Endodermal cell (in vitro differentiated cells): ENCODE results near the gene ELAVL2. TPM values are rescaled to one million over a fixed set of nuclear protein-coding genes. Genes with fewer than 3 reads are reported as not detected.

Source experiments
- DNase-seq: peaks from one replicate; pipeline ENCODE4 v3.0.0-alpha.2; 2017
- H3K27ac ChIP-seq: 2 replicates; pipeline ENCODE4 v1.5.1; 2013; ENCODE audit warnings: mild to moderate bottlenecking, low read depth, low read length, moderate library complexity
- H3K27me3 ChIP-seq: 2 replicates; pipeline ENCODE4 v1.6.1; 2013; ENCODE audit warnings: mild to moderate bottlenecking, low read length, moderate library complexity; ENCODE audit not compliant: insufficient read depth, control insufficient read depth, poor library complexity, severe bottlenecking
- H3K36me3 ChIP-seq: 2 replicates; pipeline ENCODE4 v1.7.0; 2013; ENCODE audit warnings: mild to moderate bottlenecking, low read length, moderate library complexity; ENCODE audit not compliant: control insufficient read depth, insufficient read depth
- H3K4me1 ChIP-seq: one replicate; pipeline ENCODE4 v1.7.0; 2013; ENCODE audit warnings: low read length; ENCODE audit not compliant: control insufficient read depth, insufficient read depth
- H3K4me3 ChIP-seq: 2 replicates; pipeline ENCODE4 v1.5.1; 2013; ENCODE audit warnings: mild to moderate bottlenecking, low read length, moderate library complexity
- H3K9ac ChIP-seq: 2 replicates; pipeline ENCODE4 v1.6.1; 2013; ENCODE audit warnings: mild to moderate bottlenecking, low read length, moderate library complexity; ENCODE audit not compliant: poor library complexity, severe bottlenecking; ENCODE audit errors: extremely low read depth
- H3K9me3 ChIP-seq: 2 replicates; pipeline ENCODE4 v1.6.1; 2013; ENCODE audit warnings: mild to moderate bottlenecking, low read length, moderate library complexity; ENCODE audit not compliant: control insufficient read depth
- H3K27ac Mint-ChIP-seq: 2 replicates; pipeline ENCODE4 v1.8.0; 2020; ENCODE audit warnings: mixed read lengths
- H3K27me3 Mint-ChIP-seq: 2 replicates; pipeline ENCODE4 v1.8.0; 2021; ENCODE audit warnings: mild to moderate bottlenecking, mixed read lengths; ENCODE audit not compliant: insufficient read depth
- H3K36me3 Mint-ChIP-seq: 2 replicates; pipeline ENCODE4 v1.8.0; 2020; ENCODE audit warnings: low read depth, mixed read lengths
- H3K4me1 Mint-ChIP-seq: 2 replicates; pipeline ENCODE4 v1.8.0; 2020; ENCODE audit warnings: mixed read lengths
- H3K4me3 Mint-ChIP-seq: 2 replicates; pipeline ENCODE4 v1.8.0; 2020; ENCODE audit warnings: mild to moderate bottlenecking, moderate library complexity, mixed read lengths
- H3K9me3 Mint-ChIP-seq: 2 replicates; pipeline ENCODE4 v1.8.0; 2020; ENCODE audit warnings: mild to moderate bottlenecking, mixed read lengths
- CTCF ChIP-seq: fragments of 200-600 bp; sonication (generic); conservative IDR thresholded peaks from 2 replicates; pipeline ENCODE4 v1.5.0; 2021; ENCODE audit warnings: antibody characterized with exemption, mild to moderate bottlenecking
- WGBS, 2 experiments: methylation state at CpG; one replicate each; pipeline versions ENCODE4 v1.1.5 to v1.1.7; 2013; ENCODE audit warnings: missing lambda C conversion rate in 2 of 2, mixed read lengths in 1 of 2; ENCODE audit not compliant: insufficient coverage in 1 of 2, insufficient read length in 1 of 2; 5-methylcytosine and 5-hydroxymethylcytosine counted together
- total RNA-seq, 2 donors: library from RNA; stranded (reverse); fragmentation: NEBNext Ultra II Directional in 1 of 2; extraction: Animal tissue kit (Norgen Biotek cat#: 25700) in 1 of 2; gene quantifications; 2 replicates in 1 of 2; 3 replicates in 1 of 2; pipeline ENCODE4 v1.2.1, GENCODE V29; 2021

The ELAVL2 gene
- total RNA-seq, 2 donors from 2014 or later: 4.7 to 6.2 TPM

GRCh38 chr9:23821375-23822181, 4.5 kb downstream of the ELAVL2 start:
- DNase-seq: peak; percentile 89
- Mint-ChIP-seq H3K27me3 (peaks cover 26% of the 10 kb centered on the region), H3K4me1 (peaks cover 22% of the 10 kb centered on the region), H3K36me3 (no peaks in the 10 kb centered on the region), H3K4me3 (peak overlapping the region; percentile 70), H3K27ac (no peak overlapping the region), H3K9me3 (no peaks in the 10 kb centered on the region)
- Histone ChIP-seq H3K4me3 (peak overlapping the region; percentile 78), H3K4me1 (no peaks in the 10 kb centered on the region), H3K27ac (no peak overlapping the region), H3K27me3 (peaks cover 70% of the 10 kb centered on the region), H3K9ac (no peak overlapping the region), H3K9me3 (no peaks in the 10 kb centered on the region), H3K36me3 (no peaks in the 10 kb centered on the region)
- WGBS, 2 experiments: 0% methylated on average over 29 to 96 of the region's 97 CpGs
- no peak for TF ChIP-seq CTCF

GRCh38 chr9:23820451-23821374, 5.3 kb downstream of the ELAVL2 start:
- Mint-ChIP-seq H3K4me3 (peak overlapping the region; percentile 70), H3K36me3 (no peaks in the 10 kb centered on the region), H3K27ac (no peak overlapping the region), H3K9me3 (no peaks in the 10 kb centered on the region), H3K4me1 (peaks cover 22% of the 10 kb centered on the region), H3K27me3 (peaks cover 26% of the 10 kb centered on the region)
- WGBS, 2 experiments: 2 to 18% methylated on average over 9 to 80 of the region's 80 CpGs
- no peaks in the 10 kb centered on the region for H3K36me3 ChIP-seq
- no peaks in the 10 kb centered on the region for H3K4me1 ChIP-seq
- peak; percentile 81 for DNase-seq
- H3K27ac ChIP-seq: no peak overlapping the region
- peaks cover 69% of the 10 kb centered on the region for H3K27me3 ChIP-seq
- TF ChIP-seq CTCF: no peak
- H3K9ac ChIP-seq: no peak overlapping the region
- peak overlapping the region; percentile 78 for H3K4me3 ChIP-seq
- H3K9me3 ChIP-seq: no peaks in the 10 kb centered on the region

GRCh38 chr9:23819403-23819802, 6.6 kb downstream of the ELAVL2 start:
- Histone ChIP-seq H3K9ac (no peak overlapping the region), H3K36me3 (no peaks in the 10 kb centered on the region), H3K9me3 (no peaks in the 10 kb centered on the region), H3K27me3 (peaks cover 56% of the 10 kb centered on the region), H3K4me3 (no peak overlapping the region), H3K27ac (no peak overlapping the region), H3K4me1 (no peaks in the 10 kb centered on the region)
- Mint-ChIP-seq H3K27ac (no peak overlapping the region), H3K27me3 (peaks cover 26% of the 10 kb centered on the region), H3K4me3 (no peak overlapping the region), H3K4me1 (peaks cover 22% of the 10 kb centered on the region), H3K36me3 (no peaks in the 10 kb centered on the region), H3K9me3 (no peaks in the 10 kb centered on the region)
- no peak for TF ChIP-seq CTCF
- DNase-seq: no peak
